HCT116 (cell line): ENCODE results near the gene ETNK1. TPM values are rescaled to one million over a fixed set of nuclear protein-coding genes. Genes with fewer than 3 reads are reported as not detected.

Source experiments
- ATAC-seq: fragments of 200-7000 bp; cut with Tn5 transposase; 2 replicates; pipeline ENCODE4 v1.9.1; 2020; ENCODE audit warnings: mild to moderate bottlenecking, moderate library complexity
- BruUV-seq: library from RNA; stranded (reverse); fragments of 400-500 nt; replicated peaks from 2 replicates; lab custom pipeline; 2021; lab: Mats Ljungman, UMichigan
- CTCF ChIA-PET: fragments of 300-600 bp; sonication (Branson Sonifier 250); formaldehyde crosslinking; loops from one replicate; lab custom pipeline; 2021; ENCODE audit warnings: antibody characterized with exemption; lab: Charles Lee
- POLR2A ChIA-PET: fragments of 300-600, 350-600 bp; sonication (Branson Sonifier 250); formaldehyde crosslinking; loops from one replicate; lab custom pipeline; 2021; ENCODE audit warnings: antibody characterized with exemption; lab: Charles Lee
- RAD21 ChIA-PET, 2 experiments: fragments of 300-600 bp; sonication (Branson Sonifier 250); formaldehyde crosslinking; loops; one replicate each; lab custom pipeline; 2023; ENCODE audit warnings: low total read pairs in 2 of 2; ENCODE audit not compliant: uncharacterized antibody in 2 of 2, unreplicated experiment in 2 of 2, low non-redundant PET in 1 of 2; lab: Charles Lee
- DNase-seq: peaks from one replicate; pipeline ENCODE4 v3.0.0-alpha.2; 2010; ENCODE audit warnings: low read depth, low spot score
- H2AFZ ChIP-seq: fragments of 200-600 bp; shearing (Covaris generic), sonication (generic); 2 replicates; pipeline ENCODE4 v1.6.1; 2017; ENCODE audit warnings: low read depth, mixed run types, mixed read lengths, antibody characterized with exemption, low read length; ENCODE audit not compliant: poor library complexity, severe bottlenecking
- H3K27ac ChIP-seq: 2 replicates; pipeline ENCODE4 v1.5.1; 2012; ENCODE audit warnings: low read depth, low read length
- H3K27me3 ChIP-seq: fragments of 200-600 bp; sonication (generic); 2 replicates; pipeline ENCODE4 v1.6.1; 2016; ENCODE audit warnings: mixed run types, low read length, mixed read lengths; ENCODE audit not compliant: insufficient read depth
- H3K36me3 ChIP-seq, 2 experiments: fragments of 200-500 bp in 1 of 2; fragments of 200-600 bp in 1 of 2; sonication (Bioruptor generic) in 1 of 2; sonication (generic) in 1 of 2; 2 replicates each; pipeline versions ENCODE4 v1.5.1 to v1.6.1; 2014 to 2016; ENCODE audit warnings: low read length in 2 of 2, inconsistent platforms in 1 of 2, mixed read lengths in 1 of 2, mixed run types in 1 of 2; ENCODE audit not compliant: insufficient read depth in 2 of 2, control insufficient read depth in 1 of 2
- H3K4me1 ChIP-seq, 2 experiments: fragments of 200-600 bp in 1 of 2; sonication (generic) in 1 of 2; 2 replicates each; pipeline versions ENCODE4 v1.5.1 to v1.6.1; 2012 to 2017; ENCODE audit warnings: low read length in 2 of 2, inconsistent platforms in 1 of 2, mild to moderate bottlenecking in 1 of 2, mixed read lengths in 1 of 2, mixed run types in 1 of 2, moderate library complexity in 1 of 2; ENCODE audit not compliant: insufficient read depth in 2 of 2, control insufficient read depth in 1 of 2
- H3K4me2 ChIP-seq: fragments of 200-600 bp; sonication (generic); 2 replicates; pipeline ENCODE4 v1.6.1; 2017; ENCODE audit warnings: mixed run types, low read length, mixed read lengths
- H3K4me3 ChIP-seq, 2 experiments: fragments of 200-600 bp in 1 of 2; sonication (generic) in 1 of 2; replicated peaks in 1 of 2; 2 replicates each; pipeline ENCODE4 v1.5.1; 2011 to 2016; ENCODE audit warnings: low read length in 2 of 2, control low read depth in 1 of 2, low read depth in 1 of 2, mild to moderate bottlenecking in 1 of 2, mixed read lengths in 1 of 2, mixed run types in 1 of 2
- H3K79me2 ChIP-seq: fragments of 200-600 bp; sonication (generic); 2 replicates; pipeline ENCODE4 v1.6.1; 2017; ENCODE audit warnings: mild to moderate bottlenecking, mixed run types, low read length, moderate library complexity, mixed read lengths; ENCODE audit not compliant: insufficient read depth
- H3K9ac ChIP-seq: fragments of 200-600 bp; sonication (generic); 2 replicates; pipeline ENCODE4 v1.6.1; 2016; ENCODE audit warnings: low read length, mixed read lengths
- H3K9me2 ChIP-seq: fragments of 200-600 bp; sonication (generic), shearing (Covaris generic); 2 replicates; pipeline ENCODE4 v1.6.1; 2017; ENCODE audit warnings: mixed run types, mild to moderate bottlenecking, moderate library complexity; ENCODE audit not compliant: insufficient read depth
- H3K9me3 ChIP-seq, 2 experiments: fragments of 200-500 bp in 1 of 2; fragments of 200-600 bp in 1 of 2; sonication (Bioruptor generic) in 1 of 2; sonication (generic) in 1 of 2; 2 replicates each; pipeline ENCODE4 v1.6.1; 2014 to 2017; ENCODE audit warnings: low read length in 2 of 2, mixed read lengths in 2 of 2, inconsistent platforms in 1 of 2, low read depth in 1 of 2, mild to moderate bottlenecking in 1 of 2, mixed run types in 1 of 2, moderate library complexity in 1 of 2; ENCODE audit not compliant: control insufficient read depth in 1 of 2, insufficient read depth in 1 of 2
- H4K20me1 ChIP-seq: fragments of 200-600 bp; sonication (generic), shearing (Covaris generic); 2 replicates; pipeline ENCODE4 v1.6.1; 2017; ENCODE audit warnings: mixed run types, mild to moderate bottlenecking, moderate library complexity; ENCODE audit not compliant: insufficient read depth
- EGR1 ChIP-seq: IDR thresholded peaks from 2 replicates; pipeline ENCODE4 v1.6.1; 2012; ENCODE audit warnings: low read depth
- EZH2phosphoT487 ChIP-seq: fragments of 200-600 bp; IDR thresholded peaks from 2 replicates; pipeline ENCODE4 v1.6.1; 2018; ENCODE audit warnings: antibody characterized with exemption, borderline replicate concordance
- FOSL1 ChIP-seq: IDR thresholded peaks from 2 replicates; pipeline ENCODE4 v1.6.1; 2012; ENCODE audit warnings: low read depth
- JUND ChIP-seq: IDR thresholded peaks from 2 replicates; pipeline ENCODE4 v1.6.1; 2012
- POLR2AphosphoS5 ChIP-seq: IDR thresholded peaks from 2 replicates; pipeline ENCODE4 v1.6.1; 2011; ENCODE audit warnings: mild to moderate bottlenecking, low read depth, low read length, moderate library complexity
- RAD21 ChIP-seq: IDR thresholded peaks from 2 replicates; pipeline ENCODE4 v1.6.1; 2012; ENCODE audit warnings: low read depth, mild to moderate bottlenecking
- SIN3A ChIP-seq: IDR thresholded peaks from 2 replicates; pipeline ENCODE4 v1.6.1; 2012; ENCODE audit warnings: low read depth
- TCF7L2 ChIP-seq: IDR thresholded peaks from 2 replicates; pipeline ENCODE4 v1.7.0; 2011; ENCODE audit warnings: borderline replicate concordance, inconsistent platforms; ENCODE audit not compliant: insufficient read depth, insufficient read length; ENCODE audit errors: extremely low read depth
- YY1 ChIP-seq: IDR thresholded peaks from 2 replicates; pipeline ENCODE4 v1.6.1; 2011; ENCODE audit warnings: low read length, low read depth, moderate library complexity, mild to moderate bottlenecking; ENCODE audit not compliant: insufficient replicate concordance; ENCODE audit errors: extremely low read depth
- ZBTB33 ChIP-seq: IDR thresholded peaks from 2 replicates; pipeline ENCODE4 v1.6.1; 2011; ENCODE audit warnings: mild to moderate bottlenecking, low read length, moderate library complexity; ENCODE audit not compliant: insufficient replicate concordance; ENCODE audit errors: extremely low read depth
- intact Hi-C: fragments of 100-400 bp; cut with micrococcal nuclease; formaldehyde crosslinking; loops from 2 replicates; pipeline ENCODE4 v1.10.0; 2022
- total RNA-seq: library from RNA; stranded (reverse); gene quantifications from one replicate; pipeline ENCODE4 v1.2.1, GENCODE V29; 2021; ENCODE audit not compliant: unreplicated experiment
- TF ChIP-seq, protein P1 (sequence below): IDR thresholded peaks from 2 replicates; pipeline ENCODE4 v1.6.1; 2012
- TF ChIP-seq, protein P2 (sequence below): IDR thresholded peaks from 2 replicates; pipeline ENCODE4 v1.6.1; 2012; ENCODE audit warnings: low read depth
- TF ChIP-seq, protein P3 (sequence below): IDR thresholded peaks from 2 replicates; pipeline ENCODE4 v1.6.1; 2012

Gene ETNK1
- total RNA-seq, 1 experiment from 2014 or later, result 83.6 TPM

DNA sequence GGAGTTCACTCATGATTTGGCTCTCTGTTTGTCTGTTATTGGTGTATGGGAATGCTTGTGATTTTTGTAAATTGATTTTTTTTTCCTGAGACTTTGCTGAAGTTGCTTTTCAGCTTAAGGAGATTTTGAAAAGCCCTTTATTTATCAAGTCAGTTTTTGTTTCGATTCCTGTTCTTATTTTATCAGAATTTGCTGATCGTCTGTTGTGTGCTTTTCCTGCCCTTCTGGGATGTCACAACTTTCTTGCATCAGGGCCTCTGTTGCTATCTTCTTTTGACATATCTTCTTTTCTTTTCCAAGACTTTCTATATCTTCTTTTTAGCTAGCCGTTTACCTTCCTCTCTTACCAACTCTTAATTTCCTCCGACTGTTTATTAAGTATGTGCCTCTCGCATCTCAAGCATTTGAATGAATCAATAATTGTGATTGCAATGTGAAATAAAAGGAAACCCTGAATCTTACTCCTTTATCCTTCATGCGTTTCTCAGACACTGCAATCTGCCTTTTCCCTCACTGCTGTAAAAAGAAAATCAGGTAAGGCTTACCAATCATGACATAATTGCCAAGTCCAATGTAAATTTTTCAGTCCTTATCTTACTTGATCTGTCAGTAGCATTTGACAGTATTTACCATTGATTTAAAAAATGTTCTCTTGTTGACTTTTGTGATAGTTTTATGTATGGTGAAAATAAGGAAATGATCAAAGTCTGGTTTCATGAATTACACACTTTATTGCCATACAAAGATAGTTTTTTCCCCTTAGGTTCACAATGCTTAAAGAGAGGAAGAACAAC lies 53.0 kb downstream of the ETNK1 start:
- Histone ChIP-seq H3K9me2 (no peaks in the 10 kb centered on the region), H3K27ac (no peak overlapping the region), H3K4me3 (no peak overlapping the region), H3K4me2 (no peak overlapping the region), H3K4me1 (no peaks in the 10 kb centered on the region), H3K9ac (no peak overlapping the region), H3K36me3 (peaks cover 8 to 10% of the 10 kb centered on the region in 2 experiments; a peak in 3 of 4 replicates), H4K20me1 (no peaks in the 10 kb centered on the region), H3K79me2 (peaks cover 31% of the 10 kb centered on the region), H3K9me3 (no peaks in the 10 kb centered on the region), H2AFZ (no peak overlapping the region), H3K27me3 (no peaks in the 10 kb centered on the region)
- RAD21 ChIA-PET, result no interaction called here
- POLR2A ChIA-PET, result no interaction called here
- intact Hi-C loops, result no loop called here
- TF ChIP-seq FOSL1 (no peak), EGR1 (no peak), ZBTB33 (no peak), EZH2phosphoT487 (no peak), JUND (no peak), RAD21 (no peak), POLR2AphosphoS5 (no peak), YY1 (no peak), SIN3A (no peak), TCF7L2 (no peak)
- TF ChIP-seq, protein P1, sequence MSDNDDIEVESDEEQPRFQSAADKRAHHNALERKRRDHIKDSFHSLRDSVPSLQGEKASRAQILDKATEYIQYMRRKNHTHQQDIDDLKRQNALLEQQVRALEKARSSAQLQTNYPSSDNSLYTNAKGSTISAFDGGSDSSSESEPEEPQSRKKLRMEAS, result no peak
- TF ChIP-seq, protein P2, sequence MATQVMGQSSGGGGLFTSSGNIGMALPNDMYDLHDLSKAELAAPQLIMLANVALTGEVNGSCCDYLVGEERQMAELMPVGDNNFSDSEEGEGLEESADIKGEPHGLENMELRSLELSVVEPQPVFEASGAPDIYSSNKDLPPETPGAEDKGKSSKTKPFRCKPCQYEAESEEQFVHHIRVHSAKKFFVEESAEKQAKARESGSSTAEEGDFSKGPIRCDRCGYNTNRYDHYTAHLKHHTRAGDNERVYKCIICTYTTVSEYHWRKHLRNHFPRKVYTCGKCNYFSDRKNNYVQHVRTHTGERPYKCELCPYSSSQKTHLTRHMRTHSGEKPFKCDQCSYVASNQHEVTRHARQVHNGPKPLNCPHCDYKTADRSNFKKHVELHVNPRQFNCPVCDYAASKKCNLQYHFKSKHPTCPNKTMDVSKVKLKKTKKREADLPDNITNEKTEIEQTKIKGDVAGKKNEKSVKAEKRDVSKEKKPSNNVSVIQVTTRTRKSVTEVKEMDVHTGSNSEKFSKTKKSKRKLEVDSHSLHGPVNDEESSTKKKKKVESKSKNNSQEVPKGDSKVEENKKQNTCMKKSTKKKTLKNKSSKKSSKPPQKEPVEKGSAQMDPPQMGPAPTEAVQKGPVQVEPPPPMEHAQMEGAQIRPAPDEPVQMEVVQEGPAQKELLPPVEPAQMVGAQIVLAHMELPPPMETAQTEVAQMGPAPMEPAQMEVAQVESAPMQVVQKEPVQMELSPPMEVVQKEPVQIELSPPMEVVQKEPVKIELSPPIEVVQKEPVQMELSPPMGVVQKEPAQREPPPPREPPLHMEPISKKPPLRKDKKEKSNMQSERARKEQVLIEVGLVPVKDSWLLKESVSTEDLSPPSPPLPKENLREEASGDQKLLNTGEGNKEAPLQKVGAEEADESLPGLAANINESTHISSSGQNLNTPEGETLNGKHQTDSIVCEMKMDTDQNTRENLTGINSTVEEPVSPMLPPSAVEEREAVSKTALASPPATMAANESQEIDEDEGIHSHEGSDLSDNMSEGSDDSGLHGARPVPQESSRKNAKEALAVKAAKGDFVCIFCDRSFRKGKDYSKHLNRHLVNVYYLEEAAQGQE, result no peak
- TF ChIP-seq, protein P3, sequence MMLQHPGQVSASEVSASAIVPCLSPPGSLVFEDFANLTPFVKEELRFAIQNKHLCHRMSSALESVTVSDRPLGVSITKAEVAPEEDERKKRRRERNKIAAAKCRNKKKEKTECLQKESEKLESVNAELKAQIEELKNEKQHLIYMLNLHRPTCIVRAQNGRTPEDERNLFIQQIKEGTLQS, result no peak
- BruUV-seq, result no TSS peak
- CTCF ChIA-PET, result no interaction called here
- no peak for DNase-seq
- ATAC-seq, result no peak
